ENCODE data around the gene ZBTB20. TPM values are rescaled to one million over a fixed set of nuclear protein-coding genes. Genes with fewer than 3 reads are reported as not detected.

The ZBTB20 gene
- total RNA-seq, 1 donor from 2014 or later, result 21.4 TPM

DNA sequence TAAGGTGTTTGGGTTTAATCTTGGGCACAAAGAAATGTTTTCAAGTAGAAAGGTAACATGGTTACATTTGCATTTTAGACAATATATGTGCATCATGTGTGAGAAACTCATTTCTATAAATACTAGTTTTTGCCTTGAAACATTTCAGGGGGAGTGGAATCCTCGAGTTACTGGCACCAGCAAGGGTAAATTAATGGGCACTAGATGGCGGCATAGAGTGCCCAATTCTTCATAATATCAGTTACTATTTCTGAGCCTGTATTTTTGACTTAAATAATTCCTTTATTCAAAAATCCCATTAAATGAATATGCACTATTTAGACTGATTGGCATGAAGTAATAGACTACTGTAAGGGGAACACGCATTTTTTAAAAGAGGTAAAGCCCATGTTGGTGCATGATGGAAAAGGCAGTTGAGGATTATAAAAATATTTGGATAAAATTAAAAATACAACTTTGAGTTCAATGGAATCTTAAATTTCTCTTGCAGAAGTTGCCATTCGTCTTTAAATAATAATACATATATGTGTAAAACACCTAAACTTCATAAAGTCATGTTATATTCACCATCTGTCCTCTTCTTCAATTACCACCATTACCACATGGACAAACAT lies 106.3 kb downstream of the ZBTB20 start:
- no peaks in the 10 kb centered on the region for H3K9me3 Mint-ChIP-seq (ENCODE audit: unreplicated experiment)
- H3K4me2 ChIP-seq (ENCODE audit: low read length), result no peak overlapping the region
- H3K4me3 ChIP-seq (ENCODE audit: insufficient read depth, low read depth, low read length), result no peak overlapping the region
- FAIRE-seq, result peak; percentile 34
- H3K27me3 Mint-ChIP-seq (ENCODE audit: low read depth, unreplicated experiment), result no peaks in the 10 kb centered on the region
- no peaks in the 10 kb centered on the region for H3K9me3 ChIP-seq (ENCODE audit: insufficient read depth, low read depth, low read length)
- no peaks in the 10 kb centered on the region for H4K20me1 ChIP-seq (ENCODE audit: insufficient read depth, low read length)
- DNase-seq (ENCODE audit: low read depth), result peak; percentile 14
- H3K4me1 Mint-ChIP-seq (ENCODE audit: low read depth, unreplicated experiment), result no peaks in the 10 kb centered on the region
- no peaks in the 10 kb centered on the region for H3K4me1 ChIP-seq (ENCODE audit: insufficient read depth, low read length)
- TF ChIP-seq, protein P1, sequence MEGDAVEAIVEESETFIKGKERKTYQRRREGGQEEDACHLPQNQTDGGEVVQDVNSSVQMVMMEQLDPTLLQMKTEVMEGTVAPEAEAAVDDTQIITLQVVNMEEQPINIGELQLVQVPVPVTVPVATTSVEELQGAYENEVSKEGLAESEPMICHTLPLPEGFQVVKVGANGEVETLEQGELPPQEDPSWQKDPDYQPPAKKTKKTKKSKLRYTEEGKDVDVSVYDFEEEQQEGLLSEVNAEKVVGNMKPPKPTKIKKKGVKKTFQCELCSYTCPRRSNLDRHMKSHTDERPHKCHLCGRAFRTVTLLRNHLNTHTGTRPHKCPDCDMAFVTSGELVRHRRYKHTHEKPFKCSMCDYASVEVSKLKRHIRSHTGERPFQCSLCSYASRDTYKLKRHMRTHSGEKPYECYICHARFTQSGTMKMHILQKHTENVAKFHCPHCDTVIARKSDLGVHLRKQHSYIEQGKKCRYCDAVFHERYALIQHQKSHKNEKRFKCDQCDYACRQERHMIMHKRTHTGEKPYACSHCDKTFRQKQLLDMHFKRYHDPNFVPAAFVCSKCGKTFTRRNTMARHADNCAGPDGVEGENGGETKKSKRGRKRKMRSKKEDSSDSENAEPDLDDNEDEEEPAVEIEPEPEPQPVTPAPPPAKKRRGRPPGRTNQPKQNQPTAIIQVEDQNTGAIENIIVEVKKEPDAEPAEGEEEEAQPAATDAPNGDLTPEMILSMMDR (IDR thresholded peaks at IDR 0.05; ENCODE audit: insufficient read depth, low read depth, low read length), result peak; percentile 78
- TF ChIP-seq EZH2 (IDR thresholded peaks at IDR 0.05; ENCODE audit: insufficient read depth, low read length), result no peak
- no peak overlapping the region for H3K27ac Mint-ChIP-seq (ENCODE audit: unreplicated experiment)
- H3K9ac ChIP-seq (ENCODE audit: low read length), result no peak overlapping the region
- no peaks in the 10 kb centered on the region for H3K79me2 ChIP-seq (ENCODE audit: insufficient read depth, low read length)
- H2AFZ ChIP-seq (ENCODE audit: low read depth, low read length), result no peak overlapping the region
- no peaks in the 10 kb centered on the region for H3K27me3 ChIP-seq (ENCODE audit: insufficient read depth, low read length)
- no peaks in the 10 kb centered on the region for H3K36me3 ChIP-seq (ENCODE audit: insufficient read depth, low read length)
- no peak overlapping the region for H3K4me3 Mint-ChIP-seq (ENCODE audit: unreplicated experiment)
- H3K27ac ChIP-seq (ENCODE audit: low read depth, low read length), result no peak overlapping the region
- no peaks in the 10 kb centered on the region for H3K36me3 Mint-ChIP-seq (ENCODE audit: low read depth, unreplicated experiment)

DNA sequence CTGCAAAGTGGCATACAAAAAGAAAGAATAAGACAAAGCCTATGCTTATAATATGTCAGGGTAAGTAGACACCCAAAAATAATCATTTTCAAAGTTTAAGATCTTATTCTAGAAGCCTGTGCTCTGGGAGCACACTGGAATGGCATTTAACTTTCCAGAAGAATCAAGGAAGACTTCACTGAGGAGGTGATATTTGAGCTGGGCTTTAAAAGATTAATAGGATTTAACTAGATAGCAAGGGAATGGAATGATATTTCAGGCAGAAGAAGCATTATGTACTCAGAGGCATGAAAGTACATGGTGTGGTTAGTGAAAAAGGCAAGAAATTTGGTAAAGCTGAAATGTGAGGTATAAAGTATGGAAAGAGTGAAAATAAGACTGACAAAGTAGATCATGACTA lies 106.8 kb downstream of the ZBTB20 start:
- no peaks in the 10 kb centered on the region for H3K36me3 ChIP-seq (ENCODE audit: insufficient read depth, low read length)
- no peaks in the 10 kb centered on the region for H3K9me3 Mint-ChIP-seq (ENCODE audit: unreplicated experiment)
- no peaks in the 10 kb centered on the region for H4K20me1 ChIP-seq (ENCODE audit: insufficient read depth, low read length)
- FAIRE-seq (no peak), DNase-seq (ENCODE audit: low read depth) (no peak)
- TF ChIP-seq, protein P1 (IDR thresholded peaks at IDR 0.05; ENCODE audit: insufficient read depth, low read depth, low read length), result no peak
- no peak for TF ChIP-seq EZH2 (IDR thresholded peaks at IDR 0.05; ENCODE audit: insufficient read depth, low read length)
- no peaks in the 10 kb centered on the region for H3K36me3 Mint-ChIP-seq (ENCODE audit: low read depth, unreplicated experiment)
- H3K27me3 Mint-ChIP-seq (ENCODE audit: low read depth, unreplicated experiment), result no peaks in the 10 kb centered on the region
- H3K27ac ChIP-seq (ENCODE audit: low read depth, low read length), result no peak overlapping the region
- H3K4me3 Mint-ChIP-seq (ENCODE audit: unreplicated experiment), result no peak overlapping the region
- no peak overlapping the region for H2AFZ ChIP-seq (ENCODE audit: low read depth, low read length)
- H3K4me1 ChIP-seq (ENCODE audit: insufficient read depth, low read length), result no peaks in the 10 kb centered on the region
- no peaks in the 10 kb centered on the region for H3K9me3 ChIP-seq (ENCODE audit: insufficient read depth, low read depth, low read length)
- no peak overlapping the region for H3K4me3 ChIP-seq (ENCODE audit: insufficient read depth, low read depth, low read length)
- H3K27ac Mint-ChIP-seq (ENCODE audit: unreplicated experiment), result no peak overlapping the region
- no peaks in the 10 kb centered on the region for H3K79me2 ChIP-seq (ENCODE audit: insufficient read depth, low read length)
- no peak overlapping the region for H3K9ac ChIP-seq (ENCODE audit: low read length)
- H3K27me3 ChIP-seq (ENCODE audit: insufficient read depth, low read length), result no peaks in the 10 kb centered on the region
- H3K4me1 Mint-ChIP-seq (ENCODE audit: low read depth, unreplicated experiment), result no peaks in the 10 kb centered on the region
- no peak overlapping the region for H3K4me2 ChIP-seq (ENCODE audit: low read length)

DNA sequence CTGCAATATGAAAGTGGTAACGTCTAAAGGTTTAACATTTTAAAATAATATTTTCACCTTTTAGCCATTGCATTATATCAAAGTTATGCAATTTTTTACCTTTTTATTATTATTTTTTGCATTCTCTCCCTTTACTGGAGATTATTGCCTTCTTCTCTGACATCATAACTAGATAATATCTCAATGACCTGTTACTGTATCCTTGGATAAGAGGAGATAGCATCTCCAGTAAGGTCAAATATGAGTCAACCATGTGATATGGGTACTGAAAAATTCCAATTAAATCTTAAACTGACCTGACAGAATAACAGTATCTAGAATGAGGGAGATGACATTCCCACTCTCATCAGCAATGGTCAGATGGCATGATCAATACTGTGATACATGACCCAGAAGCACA lies 108.3 kb downstream of the ZBTB20 start:
- no peaks in the 10 kb centered on the region for H3K27me3 ChIP-seq (ENCODE audit: insufficient read depth, low read length)
- H3K4me3 Mint-ChIP-seq (ENCODE audit: unreplicated experiment), result no peak overlapping the region

More for the DNA sequence above, 108.3 kb downstream of the ZBTB20 start:
- TF ChIP-seq EZH2 (IDR thresholded peaks at IDR 0.05; ENCODE audit: insufficient read depth, low read length), result no peak
- TF ChIP-seq, protein P1 (IDR thresholded peaks at IDR 0.05; ENCODE audit: insufficient read depth, low read depth, low read length), result no peak
- no peaks in the 10 kb centered on the region for H3K27me3 Mint-ChIP-seq (ENCODE audit: low read depth, unreplicated experiment)
- H3K4me2 ChIP-seq (ENCODE audit: low read length), result no peak overlapping the region
- DNase-seq (ENCODE audit: low read depth), result no peak
- H3K9me3 Mint-ChIP-seq (ENCODE audit: unreplicated experiment), result no peaks in the 10 kb centered on the region
- no peaks in the 10 kb centered on the region for H3K79me2 ChIP-seq (ENCODE audit: insufficient read depth, low read length)
- H3K9ac ChIP-seq (ENCODE audit: low read length), result no peak overlapping the region
- no peak for FAIRE-seq
- no peak overlapping the region for H3K4me3 ChIP-seq (ENCODE audit: insufficient read depth, low read depth, low read length)
- H4K20me1 ChIP-seq (ENCODE audit: insufficient read depth, low read length), result no peaks in the 10 kb centered on the region
- H2AFZ ChIP-seq (ENCODE audit: low read depth, low read length), result no peak overlapping the region
- no peaks in the 10 kb centered on the region for H3K36me3 Mint-ChIP-seq (ENCODE audit: low read depth, unreplicated experiment)
- H3K4me1 ChIP-seq (ENCODE audit: insufficient read depth, low read length), result no peaks in the 10 kb centered on the region
- no peaks in the 10 kb centered on the region for H3K9me3 ChIP-seq (ENCODE audit: insufficient read depth, low read depth, low read length)
- no peak overlapping the region for H3K27ac Mint-ChIP-seq (ENCODE audit: unreplicated experiment)
- no peak overlapping the region for H3K27ac ChIP-seq (ENCODE audit: low read depth, low read length)
- H3K36me3 ChIP-seq (ENCODE audit: insufficient read depth, low read length), result no peaks in the 10 kb centered on the region
- no peaks in the 10 kb centered on the region for H3K4me1 Mint-ChIP-seq (ENCODE audit: low read depth, unreplicated experiment)
